DMS 273 treated with DMSO at 0.1 percent for 48 hours (cell line): ENCODE results near the gene PRKACA.

ENCODE experiments used
- DNase-seq: peaks from one replicate; lab custom pipeline; 2025; lab: John Stamatoyannopoulos, UW

PRKACA gene

GRCh38 chr19:14116918-14117578, 514 bp downstream of the PRKACA start:
- no peak for DNase-seq

GRCh38 chr19:14116525-14116917, 1.0 kb downstream of the PRKACA start:
- no peak for DNase-seq

DNA sequence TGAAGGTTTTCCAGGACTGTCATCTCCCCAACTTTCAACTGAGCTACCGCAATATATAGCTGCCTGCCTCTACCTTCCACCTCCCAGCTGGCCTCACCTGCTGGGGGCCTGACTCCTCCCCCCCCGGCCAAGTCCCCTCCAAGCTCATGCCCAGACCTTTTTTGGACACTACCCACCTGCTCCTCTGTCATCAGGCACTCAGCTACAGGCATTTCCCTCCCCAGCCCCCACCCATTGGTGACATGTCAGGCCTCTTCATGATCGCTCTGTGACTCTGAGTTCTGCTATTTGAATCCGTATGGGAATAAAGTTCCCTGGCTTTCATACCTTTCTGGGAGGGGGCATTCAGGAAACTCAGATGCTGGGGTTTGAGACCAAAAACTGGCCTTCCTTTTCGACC, 1.8 kb downstream of the PRKACA start:
- no peak for DNase-seq

DNA sequence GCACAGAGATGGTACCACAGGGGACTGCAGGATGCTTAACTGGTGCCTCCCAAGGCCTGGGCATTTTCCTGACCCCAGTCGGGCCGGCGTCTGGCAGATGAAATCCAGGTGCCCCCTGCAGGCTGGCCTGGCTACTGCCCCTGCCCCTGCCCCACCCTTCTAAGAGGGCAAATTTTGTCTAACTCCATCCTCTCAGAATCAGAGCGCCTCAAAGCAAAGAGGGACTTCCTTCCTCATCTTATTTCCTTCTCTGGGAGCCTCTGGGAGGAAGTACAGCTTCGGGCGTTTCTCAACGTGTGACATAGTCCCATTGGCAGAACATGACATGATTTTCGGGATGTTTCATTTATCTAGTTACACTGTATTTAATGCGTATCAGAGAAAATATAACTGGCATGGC, 2.7 kb downstream of the PRKACA start:
- no peak for DNase-seq

- no peak for DNase-seq
Observed at GRCh38 chr19:14114439-14114838, 3.1 kb downstream of the PRKACA start.

GRCh38 chr19:14113762-14114414, 3.7 kb downstream of the PRKACA start:
- DNase-seq = no peak

DNA sequence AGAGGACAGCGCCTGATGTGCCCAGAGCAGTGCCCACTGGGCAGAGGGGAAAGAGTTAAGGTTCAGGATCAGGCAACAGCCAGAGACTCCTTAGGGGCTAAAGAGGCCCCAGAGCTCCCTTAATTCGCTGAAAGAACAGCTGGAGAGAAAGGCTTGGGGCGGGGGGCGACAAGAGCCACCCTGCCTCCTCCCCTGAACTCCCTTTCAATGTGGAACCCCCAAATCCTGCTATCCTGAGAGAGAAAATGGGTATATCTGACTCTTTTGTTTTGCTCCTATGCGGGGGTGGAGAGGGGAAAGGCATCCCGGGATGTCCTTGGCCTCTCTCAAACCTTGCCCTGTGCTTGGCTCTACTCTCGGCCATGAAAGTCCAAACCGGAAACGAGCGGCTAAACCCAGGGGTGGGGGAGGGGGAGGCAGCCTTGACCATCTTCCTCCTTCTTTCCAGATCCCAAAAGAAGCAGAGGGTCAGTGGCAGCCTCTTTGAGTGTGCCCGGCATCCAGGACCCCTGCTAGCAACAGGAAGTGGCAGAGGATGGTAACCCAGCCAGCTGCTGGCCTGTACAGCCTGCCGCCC, 4.7 kb downstream of the PRKACA start:
- no peak for DNase-seq

DNA sequence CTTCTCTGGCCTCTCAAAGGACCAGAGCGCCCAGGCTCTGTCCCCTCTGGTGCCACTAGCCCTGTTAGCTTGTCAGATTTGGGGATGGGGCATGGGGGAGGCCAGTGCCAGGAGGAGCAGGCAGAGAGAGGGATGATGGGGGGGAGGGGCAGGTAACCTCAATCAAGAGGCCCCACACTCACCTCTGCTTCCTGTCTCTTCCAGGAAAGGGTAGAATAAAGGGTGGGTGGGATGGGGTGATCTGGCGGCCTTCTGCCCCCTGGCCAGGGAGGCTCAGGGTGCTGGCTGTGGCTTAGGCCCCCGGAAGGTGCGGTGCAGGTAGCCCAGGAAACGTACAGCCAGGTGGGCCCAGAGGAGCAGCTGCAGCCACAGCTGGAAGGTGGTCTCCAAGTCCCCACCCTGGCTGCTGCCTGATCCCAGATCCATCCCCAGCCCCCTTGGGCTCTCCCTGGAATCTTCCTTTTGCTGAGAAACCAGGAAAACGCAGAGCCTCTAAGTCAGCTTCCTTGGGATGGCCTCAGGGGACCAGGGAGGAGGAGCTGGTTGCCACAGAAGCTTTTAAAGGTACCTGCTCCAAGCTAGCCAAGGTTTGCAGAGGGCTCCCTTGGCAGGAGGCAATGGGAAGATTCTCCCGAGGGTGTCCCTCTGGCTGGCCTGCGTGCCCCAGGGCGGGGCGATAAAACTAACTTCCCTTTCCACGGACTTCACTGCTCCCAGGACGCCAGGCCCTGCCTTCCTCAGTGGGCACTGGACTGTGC, 5.3 kb downstream of the PRKACA start:
- DNase-seq = no peak

DNA sequence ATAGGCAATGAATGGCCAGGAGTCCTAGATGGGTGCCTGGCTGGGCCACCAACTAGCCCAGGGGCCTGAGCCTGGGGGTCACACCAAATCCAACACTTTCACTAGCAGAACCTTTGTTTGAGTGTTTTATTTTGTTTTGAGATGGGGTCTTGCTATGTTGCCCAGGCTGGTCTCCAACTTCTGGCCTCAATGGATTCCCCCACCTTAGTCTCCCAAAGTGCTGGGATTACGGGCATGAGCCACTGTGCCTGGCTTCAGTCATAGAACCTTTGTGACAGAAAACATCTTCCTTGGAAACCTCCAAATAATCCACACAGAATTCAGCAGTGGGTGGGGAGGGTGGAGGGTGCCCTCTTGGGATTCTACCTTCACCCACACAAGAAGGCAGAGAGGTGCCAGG, 6.1 kb downstream of the PRKACA start:
- no peak for DNase-seq

GRCh38 chr19:14110650-14111049, 6.9 kb downstream of the PRKACA start:
- no peak for DNase-seq

DNA sequence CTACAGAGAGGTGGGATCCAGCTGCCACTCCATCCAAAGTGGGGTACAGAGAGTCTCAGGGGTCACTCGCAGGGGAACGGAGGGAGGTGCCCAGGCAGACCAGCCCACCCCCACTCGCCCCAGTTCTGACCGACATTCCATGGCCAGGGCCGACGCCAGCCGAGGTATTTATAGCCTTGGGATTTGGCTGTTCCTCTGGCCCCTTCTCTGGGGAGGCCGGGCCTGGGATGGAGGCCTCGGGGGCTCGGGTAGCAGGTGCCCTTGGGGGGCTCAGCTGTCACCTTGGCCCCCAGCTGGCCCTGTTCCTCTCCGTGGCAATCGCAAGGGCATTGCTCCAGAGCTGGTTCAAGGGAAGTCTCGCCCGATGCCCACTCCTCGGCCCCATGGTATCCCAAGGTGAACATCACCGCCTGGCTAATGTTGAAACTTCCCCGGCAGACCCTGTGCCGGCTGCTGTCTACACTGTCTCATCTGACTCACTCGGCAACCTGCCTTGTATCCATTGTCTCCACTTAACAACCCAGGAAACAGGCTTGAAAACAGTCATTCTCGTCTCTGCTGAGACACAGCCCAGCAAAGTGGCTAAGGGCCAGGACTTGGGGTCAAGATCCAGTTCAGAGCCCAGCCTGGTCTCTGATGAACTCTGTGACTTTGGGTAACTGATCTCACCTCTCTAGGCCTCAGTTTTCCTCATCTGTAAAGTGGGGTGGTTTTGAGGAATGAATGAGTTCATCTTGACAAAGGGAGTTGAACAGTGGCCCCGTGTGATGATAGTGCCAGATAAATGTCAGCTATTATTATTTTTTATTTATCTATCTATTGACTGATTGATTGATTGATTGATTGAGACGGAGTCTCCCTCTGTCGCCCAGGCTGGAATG, 9.7 kb downstream of the PRKACA start:
- no peak for DNase-seq

GRCh38 chr19:14106840-14107239, 10.7 kb downstream of the PRKACA start:
- DNase-seq = no peak

DNA sequence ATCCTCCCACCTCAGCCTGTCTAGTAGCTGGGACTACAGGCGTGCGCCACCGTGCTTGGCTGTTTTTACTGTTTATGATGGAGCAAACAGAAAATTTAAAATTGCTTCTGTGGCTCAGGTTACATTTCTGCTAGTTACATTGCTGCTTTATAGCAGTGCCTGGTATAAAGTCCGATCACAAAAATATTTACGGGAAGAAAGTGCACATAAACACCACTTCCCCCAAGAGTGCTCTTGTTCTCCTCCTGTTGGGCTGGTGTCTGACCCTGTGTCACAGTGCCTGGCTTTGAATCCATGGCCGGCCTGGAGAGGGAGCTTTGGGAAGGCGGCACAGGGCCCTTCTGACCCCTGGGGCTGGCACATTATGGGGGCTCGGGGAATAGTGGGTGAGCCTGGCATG, 11.9 kb downstream of the PRKACA start:
- DNase-seq = no peak

DNA sequence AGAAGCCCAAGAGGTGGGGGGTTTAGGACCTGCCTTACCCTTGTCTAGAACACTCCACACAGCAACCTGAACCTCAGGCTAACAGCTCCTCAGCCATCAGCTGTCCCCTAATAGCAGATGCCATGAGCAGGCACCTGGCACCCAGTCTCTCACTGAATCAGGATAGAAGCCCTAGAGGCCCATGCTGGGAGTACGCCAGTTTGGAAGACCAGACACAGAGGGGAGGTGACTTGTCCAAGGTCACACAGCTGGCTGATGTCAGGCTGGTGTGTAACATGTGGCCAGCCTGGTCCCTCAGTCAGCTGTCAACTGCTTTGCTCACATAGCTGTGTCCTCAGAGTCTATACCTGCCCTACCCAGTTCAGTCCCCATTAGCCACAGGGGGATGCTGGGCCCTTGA, 14.3 kb downstream of the PRKACA start:
- no peak for DNase-seq

- DNase-seq = no peak
Observed at GRCh38 chr19:14102756-14103155, 14.8 kb downstream of the PRKACA start.

DNA sequence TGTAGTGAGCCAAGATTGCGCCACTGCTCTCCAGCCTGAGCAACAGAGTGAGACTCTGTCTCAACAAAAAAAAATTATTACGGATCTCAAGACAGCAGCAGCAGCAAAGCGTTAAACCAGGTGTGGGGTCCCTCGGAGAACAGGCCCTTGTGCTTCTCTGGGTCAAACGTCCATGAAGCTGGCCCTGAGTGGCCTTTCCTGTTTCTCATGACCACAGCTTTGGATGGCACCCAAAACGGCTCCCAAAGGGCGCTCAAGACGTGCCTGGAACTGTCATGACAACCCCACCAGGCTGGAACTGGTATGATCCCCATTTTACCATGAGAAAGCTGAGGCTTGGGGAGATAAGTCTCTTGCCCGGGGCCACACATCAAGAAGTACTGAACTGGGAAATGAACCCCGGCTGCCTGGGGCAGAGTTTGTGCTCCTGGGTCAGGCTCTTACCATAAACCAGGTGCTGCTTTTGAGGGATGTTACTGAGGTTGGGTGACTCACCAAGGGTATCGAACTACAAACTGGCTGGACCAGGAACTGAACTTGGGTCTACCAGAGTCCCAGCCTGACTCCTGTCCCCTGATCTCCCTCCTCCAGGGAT, 15.4 kb downstream of the PRKACA start:
- DNase-seq = no peak

GRCh38 chr19:14101003-14101545, 16.5 kb downstream of the PRKACA start:
- no peak for DNase-seq

GRCh38 chr19:14097532-14098151, 19.9 kb downstream of the PRKACA start:
- DNase-seq = no peak

DNA sequence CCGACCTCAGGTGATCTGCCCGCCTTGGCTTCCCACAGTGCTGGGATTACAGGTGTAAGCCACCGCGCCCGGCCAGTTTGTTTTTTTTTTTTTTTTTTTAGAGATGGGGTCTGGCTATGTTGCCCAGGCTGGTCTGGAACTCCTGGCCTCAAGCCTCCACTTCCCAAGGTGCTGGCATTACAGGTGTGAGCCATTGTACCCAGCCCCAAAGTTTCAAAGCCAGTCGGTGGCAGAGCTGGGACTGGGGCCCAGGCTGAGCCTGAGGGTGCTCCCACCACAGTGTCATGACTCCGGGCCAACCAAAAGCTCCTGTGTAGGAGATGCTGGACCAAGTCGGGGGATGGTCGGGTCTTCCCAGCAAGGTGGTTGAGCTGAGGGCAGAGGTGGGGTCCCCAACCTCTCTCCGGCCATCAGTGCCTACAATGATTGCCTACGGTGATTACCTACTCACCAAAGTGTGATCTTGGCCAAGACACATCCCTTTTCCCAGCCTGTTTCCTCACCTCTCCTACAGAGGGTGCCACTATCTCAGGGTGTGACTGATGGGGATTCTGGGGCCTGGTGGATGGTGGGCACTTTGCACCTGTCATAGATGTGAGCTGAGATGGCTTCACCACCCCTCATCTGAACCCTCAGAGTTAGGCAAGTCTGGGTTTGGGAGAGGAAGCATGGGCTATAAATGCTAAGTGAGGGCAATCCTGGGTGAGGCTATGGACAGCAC, 21.1 kb downstream of the PRKACA start:
- DNase-seq = no peak

DNA sequence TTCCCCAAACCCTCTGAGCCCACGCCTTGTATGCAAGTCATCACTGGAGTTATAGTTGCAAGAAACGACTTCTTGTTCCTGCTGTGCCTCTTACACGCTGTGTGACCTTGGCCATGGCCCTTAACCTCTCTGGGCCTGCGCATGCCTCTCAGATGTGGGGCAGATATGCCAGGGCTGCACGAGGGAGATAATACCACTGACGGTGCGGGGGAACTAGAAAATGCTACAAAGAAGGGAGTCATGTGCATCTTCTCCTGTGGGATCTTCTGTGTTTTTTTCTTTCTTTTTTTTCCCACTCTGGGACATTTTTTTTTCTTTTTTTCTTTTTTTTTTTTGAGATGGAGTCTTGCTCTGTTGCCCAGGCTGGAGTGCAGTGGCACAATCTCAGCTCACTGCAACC, 22.7 kb downstream of the PRKACA start:
- no peak for DNase-seq
